Measurements from ENCODE around the gene EWSR1.
A peak's percentile ranks its signal among the peaks of the same experiment; 100 is the strongest.

The EWSR1 gene

DNA sequence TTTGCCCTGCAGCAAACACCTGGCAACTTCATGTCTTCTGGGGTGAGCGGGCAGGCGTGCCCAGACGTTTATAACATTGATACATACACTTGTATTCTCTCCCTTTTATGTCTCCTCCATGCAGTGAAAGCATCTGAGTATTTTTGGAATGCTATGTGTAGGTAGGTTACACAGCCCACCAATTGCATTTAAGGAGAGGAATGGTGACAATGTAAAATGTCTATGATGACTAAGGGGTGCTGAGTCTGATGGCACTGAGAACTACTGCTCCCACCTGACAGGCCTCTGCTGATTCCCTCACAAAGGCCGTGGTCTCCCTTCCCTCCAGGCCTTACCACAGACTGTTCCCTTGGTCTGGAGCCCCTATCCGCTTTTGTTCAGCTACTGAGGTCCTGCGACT is 70.3 kb downstream of the EWSR1 start (continued):
- TF ChIP-seq HOXA7 (CRISPR knock-in tag; IDR thresholded peaks at IDR 0.05; ENCODE audit: borderline replicate concordance) (no peak), ZNF391 (tag by site-specific recombination; IDR thresholded peaks at IDR 0.05; ENCODE audit: borderline replicate concordance, low read depth) (no peak), FEZF1 (tag by site-specific recombination; IDR thresholded peaks at IDR 0.05) (no peak), ZNF266 (tag by site-specific recombination; IDR thresholded peaks at IDR 0.05; ENCODE audit: low read depth) (no peak), ZNF248 (tag by site-specific recombination; IDR thresholded peaks at IDR 0.05) (no peak), ZNF610 (tag by site-specific recombination; IDR thresholded peaks at IDR 0.05; ENCODE audit: borderline replicate concordance) (no peak), ZNF624 (tag by site-specific recombination; IDR thresholded peaks at IDR 0.05) (no peak), ZNF621 (tag by site-specific recombination; IDR thresholded peaks at IDR 0.05) (no peak), ZBTB48 (tag by site-specific recombination; IDR thresholded peaks at IDR 0.05) (no peak), ZNF157 (tag by site-specific recombination; IDR thresholded peaks at IDR 0.05) (no peak)

DNA sequence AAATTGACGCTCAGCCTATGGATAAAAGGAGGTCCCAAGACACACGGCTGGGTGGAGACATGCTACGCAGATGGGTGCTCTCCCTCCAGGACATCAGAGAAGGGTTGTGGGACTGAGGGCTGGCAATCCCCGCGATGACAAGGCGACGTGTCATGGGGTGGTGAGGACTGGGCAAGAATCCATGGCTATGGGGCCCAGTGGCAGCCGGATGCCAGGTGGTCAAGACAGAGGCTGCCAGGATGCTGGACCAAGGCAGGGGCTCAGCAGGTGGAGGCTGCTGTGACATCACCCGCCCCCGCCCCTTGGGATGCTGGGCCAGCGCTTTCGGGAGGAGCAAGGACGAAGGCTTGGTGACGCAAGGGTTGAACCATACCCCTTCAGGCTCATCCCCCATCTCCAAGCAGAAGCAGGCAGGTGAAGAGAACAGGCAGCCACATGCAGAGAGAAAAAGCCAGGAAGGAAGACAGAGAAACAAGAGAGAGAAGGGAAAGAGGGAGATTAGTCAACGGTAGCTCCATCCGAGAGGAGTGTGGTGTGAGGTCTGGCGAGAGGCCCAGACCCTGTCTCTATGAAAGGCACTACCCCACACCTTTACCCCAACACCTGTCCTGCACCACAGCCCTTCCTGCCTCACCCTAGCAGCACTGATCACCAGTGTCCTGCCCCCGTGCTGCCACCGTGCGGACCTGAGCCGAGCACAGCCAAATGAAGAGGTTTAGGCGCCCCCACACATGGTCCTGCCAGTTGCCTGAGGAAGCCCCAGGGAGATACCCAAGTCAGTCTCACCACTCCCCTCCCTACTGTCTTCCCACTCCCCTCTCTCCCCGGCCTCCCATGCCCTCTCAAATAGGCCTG is 71.5 kb downstream of the EWSR1 start:
- Histone ChIP-seq H3K4me3 (ENCODE audit: low read depth, low read length) (no peak overlapping the region), H3K27ac (ENCODE audit: extremely low read depth, low read depth, low read length) (no peak overlapping the region), H3K4me1 (ENCODE audit: control insufficient read depth, insufficient read depth, low read length) (peaks cover 13% of the 10 kb centered on the region), H3K9me3 (ENCODE audit: control insufficient read depth, insufficient read depth, low read depth, low read length) (no peaks in the 10 kb centered on the region), H3K36me3 (ENCODE audit: control insufficient read depth in 2 of 2, insufficient read depth in 1 of 2, low read length in 2 of 2) (peaks cover 7 to 96% of the 10 kb centered on the region in 2 experiments)
- TF ChIP-seq ZBTB21 (tag by site-specific recombination; IDR thresholded peaks at IDR 0.05) = no peak
- TF ChIP-seq ZSCAN4 (tag by site-specific recombination; IDR thresholded peaks at IDR 0.05) = no peak
- TF ChIP-seq INSM2 (tag by site-specific recombination; IDR thresholded peaks at IDR 0.05) = no peak
- TF ChIP-seq ZNF391 (tag by site-specific recombination; IDR thresholded peaks at IDR 0.05; ENCODE audit: borderline replicate concordance, low read depth) = no peak
- TF ChIP-seq, protein P1, sequence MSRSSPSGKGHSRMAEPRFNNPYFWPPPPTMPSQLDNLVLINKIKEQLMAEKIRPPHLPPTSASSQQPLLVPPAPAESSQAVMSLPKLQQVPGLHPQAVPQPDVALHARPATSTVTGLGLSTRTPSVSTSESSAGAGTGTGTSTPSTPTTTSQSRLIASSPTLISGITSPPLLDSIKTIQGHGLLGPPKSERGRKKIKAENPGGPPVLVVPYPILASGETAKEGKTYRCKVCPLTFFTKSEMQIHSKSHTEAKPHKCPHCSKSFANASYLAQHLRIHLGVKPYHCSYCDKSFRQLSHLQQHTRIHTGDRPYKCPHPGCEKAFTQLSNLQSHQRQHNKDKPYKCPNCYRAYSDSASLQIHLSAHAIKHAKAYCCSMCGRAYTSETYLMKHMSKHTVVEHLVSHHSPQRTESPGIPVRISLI (tag by site-specific recombination; IDR thresholded peaks at IDR 0.05) = no peak
- TF ChIP-seq, protein P2, sequence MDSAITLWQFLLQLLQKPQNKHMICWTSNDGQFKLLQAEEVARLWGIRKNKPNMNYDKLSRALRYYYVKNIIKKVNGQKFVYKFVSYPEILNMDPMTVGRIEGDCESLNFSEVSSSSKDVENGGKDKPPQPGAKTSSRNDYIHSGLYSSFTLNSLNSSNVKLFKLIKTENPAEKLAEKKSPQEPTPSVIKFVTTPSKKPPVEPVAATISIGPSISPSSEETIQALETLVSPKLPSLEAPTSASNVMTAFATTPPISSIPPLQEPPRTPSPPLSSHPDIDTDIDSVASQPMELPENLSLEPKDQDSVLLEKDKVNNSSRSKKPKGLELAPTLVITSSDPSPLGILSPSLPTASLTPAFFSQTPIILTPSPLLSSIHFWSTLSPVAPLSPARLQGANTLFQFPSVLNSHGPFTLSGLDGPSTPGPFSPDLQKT (IDR thresholded peaks at IDR 0.05; ENCODE audit: borderline replicate concordance, low read depth, low read length) = no peak
- TF ChIP-seq ZNF777 (tag by site-specific recombination; IDR thresholded peaks at IDR 0.05; ENCODE audit: borderline replicate concordance) = no peak
- CTCF ChIA-PET = no interaction called here
- POLR2A ChIA-PET = no interaction called here

- Histone ChIP-seq H3K4me1 (ENCODE audit: control insufficient read depth, insufficient read depth, low read length) (peaks cover 15% of the 10 kb centered on the region), H3K27ac (ENCODE audit: extremely low read depth, low read depth, low read length) (no peak overlapping the region), H3K36me3 (ENCODE audit: control insufficient read depth in 2 of 2, insufficient read depth in 1 of 2, low read length in 2 of 2) (peaks cover 7 to 86% of the 10 kb centered on the region in 2 experiments), H3K4me3 (ENCODE audit: low read depth, low read length) (no peak overlapping the region), H3K9me3 (ENCODE audit: control insufficient read depth, insufficient read depth, low read depth, low read length) (no peaks in the 10 kb centered on the region)
- TF ChIP-seq, protein P3, sequence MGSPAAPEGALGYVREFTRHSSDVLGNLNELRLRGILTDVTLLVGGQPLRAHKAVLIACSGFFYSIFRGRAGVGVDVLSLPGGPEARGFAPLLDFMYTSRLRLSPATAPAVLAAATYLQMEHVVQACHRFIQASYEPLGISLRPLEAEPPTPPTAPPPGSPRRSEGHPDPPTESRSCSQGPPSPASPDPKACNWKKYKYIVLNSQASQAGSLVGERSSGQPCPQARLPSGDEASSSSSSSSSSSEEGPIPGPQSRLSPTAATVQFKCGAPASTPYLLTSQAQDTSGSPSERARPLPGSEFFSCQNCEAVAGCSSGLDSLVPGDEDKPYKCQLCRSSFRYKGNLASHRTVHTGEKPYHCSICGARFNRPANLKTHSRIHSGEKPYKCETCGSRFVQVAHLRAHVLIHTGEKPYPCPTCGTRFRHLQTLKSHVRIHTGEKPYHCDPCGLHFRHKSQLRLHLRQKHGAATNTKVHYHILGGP (tag by site-specific recombination; IDR thresholded peaks at IDR 0.05) = no peak
- peak; percentile 45 for TF ChIP-seq ZIC2 (tag by site-specific recombination; IDR thresholded peaks at IDR 0.05)
- 0 out of 2 replicates have a peak, but pooled peaks have one; percentile 17 for TF ChIP-seq GLIS1 (tag by site-specific recombination; IDR thresholded peaks at IDR 0.05)
- TF ChIP-seq ZFP69B (tag by site-specific recombination; IDR thresholded peaks at IDR 0.05) = no peak
- ChIA-PET POLR2A (no interaction called here), CTCF (interaction anchor here (1.0 kb wide), 1 partner anchor 15 kb away, joined by 3 read pairs; no protein-coding TSS in a partner anchor)
Observed at GRCh38 chr22:29340566-29340965, 72.5 kb downstream of the EWSR1 start.

Data from HEK293 (cell line).